OCI-LY1 (cell line): Measurements from ENCODE around the gene UBE2G1.

Source experiments
- H2AFZ ChIP-seq: fragments of 200-600 bp; sonication (generic), shearing (Covaris generic); 2 replicates; pipeline ENCODE4 v1.6.0; 2014; ENCODE audit warnings: antibody characterized with exemption, mild to moderate bottlenecking, low read length
- H3F3A ChIP-seq: fragments of 200-600 bp; sonication (generic), shearing (Covaris generic); 2 replicates; pipeline ENCODE4 v1.6.0; 2014; ENCODE audit warnings: mild to moderate bottlenecking, antibody characterized with exemption, low read length, moderate library complexity; ENCODE audit not compliant: insufficient read depth
- H3K27ac ChIP-seq: fragments of 200-600 bp; sonication (generic); 2 replicates; pipeline ENCODE4 v1.5.1; 2014; ENCODE audit warnings: low read length, mixed run types, mild to moderate bottlenecking, low read depth; ENCODE audit not compliant: poor library complexity, severe bottlenecking
- H3K27me3 ChIP-seq: fragments of 200-600 bp; sonication (generic); 2 replicates; pipeline ENCODE4 v1.6.0; 2014; ENCODE audit warnings: antibody characterized with exemption, mild to moderate bottlenecking, low read length, moderate library complexity; ENCODE audit not compliant: insufficient read depth
- H3K36me3 ChIP-seq: fragments of 200-600 bp; sonication (generic); 2 replicates; pipeline ENCODE4 v1.6.1; 2014; ENCODE audit warnings: mild to moderate bottlenecking, antibody characterized with exemption, low read length, moderate library complexity, mixed read lengths; ENCODE audit not compliant: insufficient read depth
- H3K4me1 ChIP-seq: fragments of 200-600 bp; sonication (generic); 2 replicates; pipeline ENCODE4 v1.5.1; 2014; ENCODE audit warnings: mild to moderate bottlenecking, low read length, moderate library complexity; ENCODE audit not compliant: insufficient read depth, severe bottlenecking
- H3K4me2 ChIP-seq: fragments of 200-600 bp; sonication (generic), shearing (Covaris generic); 2 replicates; pipeline ENCODE4 v1.6.1; 2014; ENCODE audit warnings: low read length
- H3K4me3 ChIP-seq: fragments of 200-600 bp; sonication (generic); 2 replicates; pipeline ENCODE4 v1.5.1; 2014; ENCODE audit warnings: low read length, low read depth, mild to moderate bottlenecking, mixed read lengths; ENCODE audit not compliant: poor library complexity, severe bottlenecking
- H3K79me2 ChIP-seq: fragments of 200-600 bp; shearing (Covaris generic); 2 replicates; pipeline ENCODE4 v1.6.1; 2016; ENCODE audit warnings: mixed run types, low read length, mixed read lengths; ENCODE audit not compliant: insufficient read depth
- H3K9ac ChIP-seq: fragments of 200-600 bp; sonication (generic), shearing (Covaris generic); 2 replicates; pipeline ENCODE4 v1.6.1; 2014; ENCODE audit warnings: mild to moderate bottlenecking, low read length, mixed read lengths
- H3K9me2 ChIP-seq: fragments of 200-600 bp; sonication (generic), shearing (Covaris generic); 2 replicates; pipeline ENCODE4 v1.6.1; 2014; ENCODE audit warnings: low read depth, mild to moderate bottlenecking, low read length, mixed read lengths
- H3K9me3 ChIP-seq: fragments of 200-600 bp; shearing (Covaris generic); 2 replicates; pipeline ENCODE4 v1.6.1; 2014; ENCODE audit warnings: low read length, mixed read lengths
- H4K20me1 ChIP-seq: fragments of 200-600 bp; sonication (generic), shearing (Covaris generic); 2 replicates; pipeline ENCODE4 v1.6.0; 2016; ENCODE audit warnings: mild to moderate bottlenecking, low read length; ENCODE audit not compliant: insufficient read depth
- EZH2 ChIP-seq: fragments of 200-600 bp; sonication (generic), shearing (Covaris generic); IDR thresholded peaks from 2 replicates; pipeline ENCODE4 v1.8.0; 2017; ENCODE audit warnings: borderline replicate concordance, mixed run types, mild to moderate bottlenecking, antibody characterized with exemption, low read length, moderate library complexity, mixed read lengths
- TF ChIP-seq, protein P1 (sequence below): fragments of 200-600 bp; sonication (generic), shearing (Covaris generic); IDR thresholded peaks from 2 replicates; pipeline ENCODE4 v1.5.1; 2017; ENCODE audit warnings: mild to moderate bottlenecking, antibody characterized with exemption, low read length, moderate library complexity, mixed read lengths

Gene UBE2G1

DNA sequence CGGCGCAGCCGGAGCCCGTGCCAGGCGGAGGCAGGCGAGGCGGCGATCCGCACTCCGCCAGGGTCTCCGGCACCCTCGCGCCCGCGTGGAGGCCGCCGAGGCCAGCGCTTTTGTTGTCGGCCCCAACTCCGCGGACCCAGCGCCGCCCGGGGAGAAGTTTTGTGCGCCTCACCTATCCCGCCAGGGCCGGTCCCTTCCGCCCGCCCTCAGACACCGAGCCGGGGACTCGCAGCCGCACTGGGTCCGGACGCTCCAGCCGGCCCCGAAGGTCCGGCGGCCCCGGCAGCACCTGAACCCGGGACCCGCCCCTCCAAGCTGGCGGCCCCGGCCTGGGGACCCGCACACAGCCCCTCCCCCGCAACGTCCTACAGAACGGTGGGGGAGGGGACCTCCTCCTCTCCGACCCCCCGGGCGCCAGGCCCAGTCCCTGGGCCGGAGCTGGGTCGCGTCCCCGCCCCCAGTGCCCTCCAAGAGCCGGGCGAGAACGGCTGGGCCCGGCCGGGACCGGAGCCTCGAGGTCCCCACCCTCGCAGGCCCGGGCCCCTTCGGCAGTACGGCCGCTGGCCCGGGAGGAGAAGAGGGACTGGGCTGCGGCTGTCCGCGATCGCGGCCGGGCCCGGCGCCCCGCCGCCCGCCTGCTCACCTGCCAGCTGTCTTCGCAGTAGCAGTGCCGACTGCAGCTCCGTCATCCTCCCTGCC is 698 bp downstream of the UBE2G1 start:
- H3K27ac ChIP-seq = peak overlapping the region; percentile 91
- no peaks in the 10 kb centered on the region for H3K9me3 ChIP-seq
- no peaks in the 10 kb centered on the region for H4K20me1 ChIP-seq
- H3K4me3 ChIP-seq = peak overlapping the region; percentile 86
- H2AFZ ChIP-seq = no peak overlapping the region
- H3K4me2 ChIP-seq = peak overlapping the region; percentile 91
- TF ChIP-seq EZH2 = no peak
- TF ChIP-seq, protein P1, sequence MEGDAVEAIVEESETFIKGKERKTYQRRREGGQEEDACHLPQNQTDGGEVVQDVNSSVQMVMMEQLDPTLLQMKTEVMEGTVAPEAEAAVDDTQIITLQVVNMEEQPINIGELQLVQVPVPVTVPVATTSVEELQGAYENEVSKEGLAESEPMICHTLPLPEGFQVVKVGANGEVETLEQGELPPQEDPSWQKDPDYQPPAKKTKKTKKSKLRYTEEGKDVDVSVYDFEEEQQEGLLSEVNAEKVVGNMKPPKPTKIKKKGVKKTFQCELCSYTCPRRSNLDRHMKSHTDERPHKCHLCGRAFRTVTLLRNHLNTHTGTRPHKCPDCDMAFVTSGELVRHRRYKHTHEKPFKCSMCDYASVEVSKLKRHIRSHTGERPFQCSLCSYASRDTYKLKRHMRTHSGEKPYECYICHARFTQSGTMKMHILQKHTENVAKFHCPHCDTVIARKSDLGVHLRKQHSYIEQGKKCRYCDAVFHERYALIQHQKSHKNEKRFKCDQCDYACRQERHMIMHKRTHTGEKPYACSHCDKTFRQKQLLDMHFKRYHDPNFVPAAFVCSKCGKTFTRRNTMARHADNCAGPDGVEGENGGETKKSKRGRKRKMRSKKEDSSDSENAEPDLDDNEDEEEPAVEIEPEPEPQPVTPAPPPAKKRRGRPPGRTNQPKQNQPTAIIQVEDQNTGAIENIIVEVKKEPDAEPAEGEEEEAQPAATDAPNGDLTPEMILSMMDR = no peak
- H3F3A ChIP-seq = no peaks in the 10 kb centered on the region
- H3K9me2 ChIP-seq = no peaks in the 10 kb centered on the region
- peaks cover 69% of the 10 kb centered on the region for H3K4me1 ChIP-seq
- peak overlapping the region; percentile 93 for H3K9ac ChIP-seq
- H3K36me3 ChIP-seq = peaks cover 25% of the 10 kb centered on the region
- H3K79me2 ChIP-seq = peaks cover 42% of the 10 kb centered on the region
- no peaks in the 10 kb centered on the region for H3K27me3 ChIP-seq

DNA sequence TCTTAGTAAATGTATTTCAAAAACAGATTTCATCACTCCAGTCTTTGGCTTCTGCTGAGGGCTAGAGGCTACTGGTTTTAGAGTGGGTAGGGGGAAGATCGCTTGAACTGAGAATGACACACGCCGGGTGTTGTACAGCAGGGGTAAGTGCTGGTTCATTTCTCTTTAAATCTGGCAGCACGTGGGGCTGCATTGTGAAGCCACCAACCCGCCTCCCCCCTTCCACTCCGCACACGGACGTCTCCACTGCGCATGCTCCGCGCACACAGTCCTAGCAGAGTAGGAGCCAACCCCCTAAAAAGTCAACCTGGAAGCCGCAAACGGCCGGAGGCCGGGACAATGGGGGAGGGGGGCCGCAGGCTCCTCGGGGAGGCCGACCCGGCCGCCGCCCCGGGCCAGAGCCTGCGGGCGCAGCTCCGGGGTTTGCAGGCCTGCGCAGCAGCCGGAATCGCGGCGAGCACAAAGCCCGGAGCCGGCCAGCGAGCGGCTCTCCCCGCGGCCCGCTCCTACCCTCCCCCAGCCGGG is 1.3 kb downstream of the UBE2G1 start:
- H3F3A ChIP-seq = no peaks in the 10 kb centered on the region
- H4K20me1 ChIP-seq = no peaks in the 10 kb centered on the region
- H3K4me1 ChIP-seq = peaks cover 69% of the 10 kb centered on the region
- TF ChIP-seq, protein P1 = no peak
- no peak for TF ChIP-seq EZH2
- H3K9ac ChIP-seq = peak overlapping the region; percentile 93
- peaks cover 48% of the 10 kb centered on the region for H3K79me2 ChIP-seq
- peak overlapping the region; percentile 91 for H3K4me2 ChIP-seq
- H3K27ac ChIP-seq = peak overlapping the region; percentile 91
- peaks cover 31% of the 10 kb centered on the region for H3K36me3 ChIP-seq
- H2AFZ ChIP-seq = no peak overlapping the region
- no peaks in the 10 kb centered on the region for H3K9me3 ChIP-seq
- H3K27me3 ChIP-seq = no peaks in the 10 kb centered on the region
- no peaks in the 10 kb centered on the region for H3K9me2 ChIP-seq
- H3K4me3 ChIP-seq = peak overlapping the region; percentile 86

DNA sequence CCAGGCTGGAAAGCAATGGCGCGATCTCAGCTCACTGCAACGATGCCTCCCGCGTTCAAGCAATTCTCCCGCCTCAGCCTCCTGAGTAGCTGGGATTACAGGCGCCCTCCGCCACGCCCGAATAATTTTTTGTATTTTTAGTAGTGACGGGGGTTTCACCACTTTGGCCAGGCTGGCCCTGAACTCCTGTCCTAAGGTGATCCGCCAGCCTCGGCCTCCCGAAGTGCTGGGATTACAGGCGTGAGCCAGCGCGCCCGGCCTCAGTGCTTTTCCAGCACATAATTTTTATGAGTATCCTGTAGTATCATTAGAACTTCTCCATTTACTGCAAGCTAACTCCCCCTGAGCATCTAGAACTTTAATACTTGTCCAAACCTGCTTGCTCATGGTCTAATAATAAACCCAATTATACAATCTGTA is 1.8 kb downstream of the UBE2G1 start:
- Histone ChIP-seq H3F3A (no peaks in the 10 kb centered on the region), H3K27ac (peak overlapping the region; percentile 91)

More for the DNA sequence above, 1.8 kb downstream of the UBE2G1 start:
- H3K4me3 ChIP-seq = peak overlapping the region; percentile 86
- H3K4me2 ChIP-seq = peak overlapping the region; percentile 91
- H3K9me3 ChIP-seq = no peaks in the 10 kb centered on the region
- H3K4me1 ChIP-seq = peaks cover 69% of the 10 kb centered on the region
- H3K36me3 ChIP-seq = peaks cover 33% of the 10 kb centered on the region
- no peaks in the 10 kb centered on the region for H4K20me1 ChIP-seq
- TF ChIP-seq, protein P1 = no peak
- TF ChIP-seq EZH2 = no peak
- H3K79me2 ChIP-seq = peaks cover 54% of the 10 kb centered on the region
- peak overlapping the region; percentile 93 for H3K9ac ChIP-seq
- H3K9me2 ChIP-seq = no peaks in the 10 kb centered on the region
- no peaks in the 10 kb centered on the region for H3K27me3 ChIP-seq
- H2AFZ ChIP-seq = no peak overlapping the region
